Measurements from ENCODE around the gene NIT1. TPM values are rescaled to one million over a fixed set of nuclear protein-coding genes. Genes with fewer than 3 reads are reported as not detected.

NIT1 gene
- total and polyA plus RNA-seq, 9 of the 15 experiments (the other 6 are each of a cell fraction or from before 2014, with no cell fraction given): 18.4 to 76.0 (median 33.7) TPM

DNA sequence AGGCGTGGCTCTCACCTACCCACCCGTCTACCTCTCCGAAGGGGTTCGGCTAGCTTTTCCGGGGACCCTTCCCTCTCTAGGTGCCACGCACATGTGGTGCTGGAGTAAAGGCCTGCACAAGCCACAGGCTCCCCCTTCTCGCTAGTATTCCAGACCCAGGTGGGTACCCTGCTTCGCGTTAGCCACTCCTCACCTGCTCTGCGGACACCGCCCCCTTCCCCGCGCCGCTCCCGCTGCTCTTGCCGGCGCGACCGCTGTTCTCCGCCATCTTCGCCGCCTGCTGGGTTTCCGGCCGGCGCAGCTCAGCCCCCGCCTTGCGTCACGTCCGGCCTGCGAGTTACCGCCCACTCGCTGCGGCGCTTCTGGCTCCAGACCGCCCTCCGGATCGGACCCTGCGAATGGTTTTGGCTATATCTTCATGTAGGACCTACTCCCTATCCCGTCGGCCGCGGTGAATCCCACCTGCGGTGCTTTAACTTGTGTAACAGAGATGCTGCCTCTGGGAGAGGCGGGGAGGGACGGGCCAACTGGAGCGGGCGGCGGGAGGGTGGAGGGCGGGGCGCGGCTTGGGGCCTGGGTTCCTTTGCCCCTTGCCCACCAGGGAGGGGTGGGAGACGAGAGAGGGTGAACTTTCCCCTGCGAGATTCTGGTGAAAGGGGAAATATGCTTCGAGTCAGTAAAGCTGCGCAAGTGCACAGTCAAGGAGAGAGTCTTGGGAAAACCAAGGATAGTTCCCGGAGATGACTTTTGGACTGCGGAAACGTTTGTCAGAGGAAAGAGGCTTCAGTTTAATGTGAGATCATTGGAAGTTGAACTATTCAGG is at the start of gene NIT1, which contains the start of gene PFDN2 (continued):
- TF ChIP-seq, protein P1, sequence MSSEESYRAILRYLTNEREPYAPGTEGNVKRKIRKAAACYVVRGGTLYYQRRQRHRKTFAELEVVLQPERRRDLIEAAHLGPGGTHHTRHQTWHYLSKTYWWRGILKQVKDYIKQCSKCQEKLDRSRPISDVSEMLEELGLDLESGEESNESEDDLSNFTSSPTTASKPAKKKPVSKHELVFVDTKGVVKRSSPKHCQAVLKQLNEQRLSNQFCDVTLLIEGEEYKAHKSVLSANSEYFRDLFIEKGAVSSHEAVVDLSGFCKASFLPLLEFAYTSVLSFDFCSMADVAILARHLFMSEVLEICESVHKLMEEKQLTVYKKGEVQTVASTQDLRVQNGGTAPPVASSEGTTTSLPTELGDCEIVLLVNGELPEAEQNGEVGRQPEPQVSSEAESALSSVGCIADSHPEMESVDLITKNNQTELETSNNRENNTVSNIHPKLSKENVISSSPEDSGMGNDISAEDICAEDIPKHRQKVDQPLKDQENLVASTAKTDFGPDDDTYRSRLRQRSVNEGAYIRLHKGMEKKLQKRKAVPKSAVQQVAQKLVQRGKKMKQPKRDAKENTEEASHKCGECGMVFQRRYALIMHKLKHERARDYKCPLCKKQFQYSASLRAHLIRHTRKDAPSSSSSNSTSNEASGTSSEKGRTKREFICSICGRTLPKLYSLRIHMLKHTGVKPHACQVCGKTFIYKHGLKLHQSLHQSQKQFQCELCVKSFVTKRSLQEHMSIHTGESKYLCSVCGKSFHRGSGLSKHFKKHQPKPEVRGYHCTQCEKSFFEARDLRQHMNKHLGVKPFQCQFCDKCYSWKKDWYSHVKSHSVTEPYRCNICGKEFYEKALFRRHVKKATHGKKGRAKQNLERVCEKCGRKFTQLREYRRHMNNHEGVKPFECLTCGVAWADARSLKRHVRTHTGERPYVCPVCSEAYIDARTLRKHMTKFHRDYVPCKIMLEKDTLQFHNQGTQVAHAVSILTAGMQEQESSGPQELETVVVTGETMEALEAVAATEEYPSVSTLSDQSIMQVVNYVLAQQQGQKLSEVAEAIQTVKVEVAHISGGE (CRISPR knock-in tag; IDR thresholded peaks at IDR 0.05): peak in 1 of 3 experiments; percentile 84; a peak in 3 of 6 replicates
- TF ChIP-seq MEF2D (tag; conservative IDR thresholded peaks at IDR 0.05; ENCODE audit: low read depth) (no peak), SRSF3 (IDR thresholded peaks at IDR 0.05; ENCODE audit: insufficient read depth, low read length) (no peak), ZNF76 (CRISPR knock-in tag; IDR thresholded peaks at IDR 0.05; ENCODE audit: borderline replicate concordance) (no peak), TGIF2 (CRISPR knock-in tag; IDR thresholded peaks at IDR 0.05) (no peak), NFE2L1 (tag; IDR thresholded peaks at IDR 0.05; ENCODE audit: borderline replicate concordance, low read depth) (no peak), NR1H2 (CRISPR knock-in tag; IDR thresholded peaks at IDR 0.05) (0 out of 2 replicates have a peak, but pooled peaks have one; percentile 59), JUND (IDR thresholded peaks at IDR 0.05; ENCODE audit: borderline replicate concordance, low read depth, low read length) (peak; percentile 61), JUND (tag; IDR thresholded peaks at IDR 0.05; ENCODE audit: borderline replicate concordance, low read depth, low read length) (peak; percentile 24; the same call in 1 of the 3 replicates), HNRNPK (IDR thresholded peaks at IDR 0.05; ENCODE audit: low read depth, low read length, poor library complexity, severe bottlenecking) (no peak), BRD9 (IDR thresholded peaks at IDR 0.05; ENCODE audit: low read depth, partially characterized antibody) (peak; percentile 65), TRIM24 (IDR thresholded peaks at IDR 0.05) (no peak), POLR3A (IDR thresholded peaks at IDR 0.05; ENCODE audit: borderline replicate concordance, extremely low read depth, insufficient read depth, insufficient read length) (no peak), RBM34 (IDR thresholded peaks at IDR 0.05; ENCODE audit: borderline replicate concordance, insufficient read depth, low read length) (no peak)
- TF ChIP-seq, protein P2, sequence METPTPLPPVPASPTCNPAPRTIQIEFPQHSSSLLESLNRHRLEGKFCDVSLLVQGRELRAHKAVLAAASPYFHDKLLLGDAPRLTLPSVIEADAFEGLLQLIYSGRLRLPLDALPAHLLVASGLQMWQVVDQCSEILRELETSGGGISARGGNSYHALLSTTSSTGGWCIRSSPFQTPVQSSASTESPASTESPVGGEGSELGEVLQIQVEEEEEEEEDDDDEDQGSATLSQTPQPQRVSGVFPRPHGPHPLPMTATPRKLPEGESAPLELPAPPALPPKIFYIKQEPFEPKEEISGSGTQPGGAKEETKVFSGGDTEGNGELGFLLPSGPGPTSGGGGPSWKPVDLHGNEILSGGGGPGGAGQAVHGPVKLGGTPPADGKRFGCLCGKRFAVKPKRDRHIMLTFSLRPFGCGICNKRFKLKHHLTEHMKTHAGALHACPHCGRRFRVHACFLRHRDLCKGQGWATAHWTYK (CRISPR knock-in tag; IDR thresholded peaks at IDR 0.05): peak; percentile 45; the same call in 1 of the 2 replicates
- TF ChIP-seq, protein P3, sequence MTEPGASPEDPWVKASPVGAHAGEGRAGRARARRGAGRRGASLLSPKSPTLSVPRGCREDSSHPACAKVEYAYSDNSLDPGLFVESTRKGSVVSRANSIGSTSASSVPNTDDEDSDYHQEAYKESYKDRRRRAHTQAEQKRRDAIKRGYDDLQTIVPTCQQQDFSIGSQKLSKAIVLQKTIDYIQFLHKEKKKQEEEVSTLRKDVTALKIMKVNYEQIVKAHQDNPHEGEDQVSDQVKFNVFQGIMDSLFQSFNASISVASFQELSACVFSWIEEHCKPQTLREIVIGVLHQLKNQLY (CRISPR knock-in tag; conservative IDR thresholded peaks at IDR 0.05): no peak
- TF ChIP-seq, protein P4, sequence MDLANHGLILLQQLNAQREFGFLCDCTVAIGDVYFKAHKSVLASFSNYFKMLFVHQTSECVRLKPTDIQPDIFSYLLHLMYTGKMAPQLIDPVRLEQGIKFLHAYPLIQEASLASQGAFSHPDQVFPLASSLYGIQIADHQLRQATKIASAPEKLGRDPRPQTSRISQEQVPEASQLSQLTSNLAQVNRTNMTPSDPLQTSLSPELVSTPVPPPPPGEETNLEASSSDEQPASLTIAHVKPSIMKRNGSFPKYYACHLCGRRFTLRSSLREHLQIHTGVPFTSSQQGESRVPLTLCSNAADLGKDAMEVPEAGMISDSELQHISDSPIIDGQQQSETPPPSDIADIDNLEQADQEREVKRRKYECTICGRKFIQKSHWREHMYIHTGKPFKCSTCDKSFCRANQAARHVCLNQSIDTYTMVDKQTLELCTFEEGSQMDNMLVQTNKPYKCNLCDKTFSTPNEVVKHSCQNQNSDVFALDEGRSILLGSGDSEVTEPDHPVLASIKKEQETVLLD (IDR thresholded peaks at IDR 0.05): 0 out of 2 replicates have a peak, but pooled peaks have one; percentile 3

Measured in K562 (cell line).